ENCODE measurements around the gene ZFPL1. TPM values are rescaled to one million over a fixed set of nuclear protein-coding genes. Genes with fewer than 3 reads are reported as not detected.

The ZFPL1 gene
- total and polyA plus RNA-seq, 10 of the 15 experiments (the other 5 are each of a cell fraction or from before 2014, with no cell fraction given), result 2.2 to 37.8 (median 27.0) TPM

GRCh38 chr11:65127473-65128181 is 43.6 kb downstream of the ZFPL1 start:
- Histone ChIP-seq H3K9me3 (replicated peaks; ENCODE audit: control insufficient read depth, insufficient read depth, low read length) (no peaks in the 10 kb centered on the region), H2AFZ (ENCODE audit: control insufficient read depth, low read depth, low read length) (no peak overlapping the region), H3K27me3 (replicated peaks in 1 of 2; ENCODE audit: control insufficient read depth in 2 of 2, insufficient read depth in 2 of 2, low read length in 1 of 2) (no peaks in the 10 kb centered on the region), H3K4me3 (no peak overlapping the region), H3K79me2 (ENCODE audit: control insufficient read depth, insufficient read depth, low read length) (peaks cover 29% of the 10 kb centered on the region), H3K4me1 (ENCODE audit: control insufficient read depth, insufficient read depth, low read length) (peaks cover 21% of the 10 kb centered on the region), H3K4me2 (ENCODE audit: control insufficient read depth, insufficient read depth) (no peak overlapping the region), H3K27ac (ENCODE audit: control insufficient read depth, insufficient read depth) (no peak overlapping the region), H4K20me1 (ENCODE audit: control insufficient read depth, insufficient read depth) (0 out of 2 replicates have a peak, but pooled peaks cover 4% of the 10 kb centered on the region), H3K9ac (ENCODE audit: control insufficient read depth, insufficient read depth, low read length) (no peak overlapping the region), H3K36me3 (ENCODE audit: control insufficient read depth in 2 of 2, insufficient read depth in 2 of 2, low read length in 1 of 2) (peaks cover 38 to 42% of the 10 kb centered on the region in 2 experiments)
- CTCF ChIA-PET, result interaction anchor here (0.8 to 2.7 kb wide), 2 partner anchors 10 to 187 kb away, joined by 3 to 7 read pairs; partner anchors contain the start of genes CDC42EP2 and ZNHIT2
- in situ Hi-C loops (cut with MboI), result no loop called here
- ATAC-seq (no peak), FAIRE-seq (no peak), DNase-seq (ENCODE audit: low read depth, low spot score) (no peak)
- BruUV-seq (replicated peaks), result no TSS peak
- SMC1A ChIA-PET (ENCODE audit: uncharacterized antibody, unreplicated experiment), result no interaction called here
- intact Hi-C loops (cut with micrococcal nuclease; ENCODE audit: unreplicated experiment), result no loop called here
- TF ChIP-seq IKZF1 (conservative IDR thresholded peaks at IDR 0.05) (no peak), USF1 (IDR thresholded peaks at IDR 0.05; ENCODE audit: borderline replicate concordance, extremely low read length, insufficient read depth, low read depth, low read length) (no peak), SRF (IDR thresholded peaks at IDR 0.05; ENCODE audit: low read depth in 2 of 2, low read length in 2 of 2) (no peak), NR2C2 (IDR thresholded peaks at IDR 0.05; ENCODE audit: borderline replicate concordance, control insufficient read depth, insufficient read length, low read depth) (no peak), NBN (IDR thresholded peaks at IDR 0.05) (no peak), IRF3 (IDR thresholded peaks at IDR 0.05) (no peak), ZBED1 (IDR thresholded peaks at IDR 0.05; ENCODE audit: borderline replicate concordance) (no peak), ZBTB33 (IDR thresholded peaks at IDR 0.05) (no peak), POLR2A (IDR thresholded peaks at IDR 0.05; ENCODE audit: low read depth, low read length) (peak; percentile 17; the same call in 1 of the 2 replicates)
- POLR2A ChIA-PET, result interaction anchor here (0.5 kb wide), 1 partner anchor 10 kb away, joined by 3 read pairs; no protein-coding TSS in a partner anchor
- RAD21 ChIA-PET (ENCODE audit: unreplicated experiment), result no interaction called here
- WGBS (ENCODE audit: insufficient coverage, insufficient replicate concordance, low lambda C conversion rate, missing lambda C conversion rate), result 89% methylated on average over 12 of the region's 12 CpGs

All from GM12878 (cell line).